ENCODE measurements around the gene SEMA4G. TPM values are rescaled to one million over a fixed set of nuclear protein-coding genes. Genes with fewer than 3 reads are reported as not detected.

Gene SEMA4G
- polyA plus RNA-seq, 1 donor from 2014 or later: not detected

GRCh38 chr10:100978121-100978900 lies 9.0 kb downstream of the SEMA4G start:
- Mint-ChIP-seq H3K27me3 (no peaks in the 10 kb centered on the region), H3K27ac (no peak overlapping the region), H3K9me3 (no peaks in the 10 kb centered on the region)

GRCh38 chr10:100978901-100979195 lies 9.5 kb downstream of the SEMA4G start:
- H3K27ac Mint-ChIP-seq: no peak overlapping the region
- no peaks in the 10 kb centered on the region for H3K27me3 Mint-ChIP-seq
- H3K4me1 Mint-ChIP-seq: peaks cover 0 to 1% (median 0%) of the 10 kb centered on the region in 3 donors
- no peaks in the 10 kb centered on the region for H3K9me3 Mint-ChIP-seq
- no peaks in the 10 kb centered on the region for H3K36me3 Mint-ChIP-seq
- no peak overlapping the region for H3K4me3 Mint-ChIP-seq

More at GRCh38 chr10:100978121-100978900, 9.0 kb downstream of the SEMA4G start:
- Mint-ChIP-seq H3K4me3 (no peak overlapping the region), H3K36me3 (no peaks in the 10 kb centered on the region), H3K4me1 (peaks cover 0 to 1% (median 0%) of the 10 kb centered on the region in 3 donors)

- Mint-ChIP-seq H3K4me3 (no peak overlapping the region), H3K4me1 (peaks cover 0 to 1% (median 0%) of the 10 kb centered on the region in 3 donors), H3K27ac (no peak overlapping the region), H3K27me3 (no peaks in the 10 kb centered on the region), H3K36me3 (no peaks in the 10 kb centered on the region), H3K9me3 (no peaks in the 10 kb centered on the region)
These were observed 10.5 kb downstream of the SEMA4G start for GRCh38 chr10:100979791-100980272.

- H3K27ac Mint-ChIP-seq: no peak overlapping the region
- H3K36me3 Mint-ChIP-seq: no peaks in the 10 kb centered on the region
- no peaks in the 10 kb centered on the region for H3K27me3 Mint-ChIP-seq
- H3K9me3 Mint-ChIP-seq: no peaks in the 10 kb centered on the region
- no peak overlapping the region for H3K4me3 Mint-ChIP-seq
- H3K4me1 Mint-ChIP-seq: peaks cover 0 to 1% (median 0%) of the 10 kb centered on the region in 3 donors
These were observed 11.0 kb downstream of the SEMA4G start for GRCh38 chr10:100980311-100980710.

- Mint-ChIP-seq H3K27me3 (no peaks in the 10 kb centered on the region), H3K36me3 (no peaks in the 10 kb centered on the region), H3K4me3 (no peak overlapping the region), H3K27ac (no peak overlapping the region), H3K9me3 (no peaks in the 10 kb centered on the region), H3K4me1 (peaks cover 0 to 5% (median 2%) of the 10 kb centered on the region in 3 donors)
These were observed 11.4 kb downstream of the SEMA4G start for GRCh38 chr10:100980711-100981110.

GRCh38 chr10:100981178-100981772 lies 12.0 kb downstream of the SEMA4G start:
- peak overlapping the region in 1 of 4 donors; percentile 55 for H3K4me3 Mint-ChIP-seq
- H3K9me3 Mint-ChIP-seq: no peaks in the 10 kb centered on the region
- H3K36me3 Mint-ChIP-seq: no peaks in the 10 kb centered on the region
- H3K27ac Mint-ChIP-seq: no peak overlapping the region
- H3K27me3 Mint-ChIP-seq: no peaks in the 10 kb centered on the region
- H3K4me1 Mint-ChIP-seq: peaks cover 0 to 6% (median 5%) of the 10 kb centered on the region in 3 donors

GRCh38 chr10:100982916-100983830 lies 13.9 kb downstream of the SEMA4G start:
- H3K36me3 Mint-ChIP-seq: peaks cover 2% of the 10 kb centered on the region
- H3K4me1 Mint-ChIP-seq: peaks cover 12 to 20% (median 13%) of the 10 kb centered on the region in 3 donors
- no peaks in the 10 kb centered on the region for H3K27me3 Mint-ChIP-seq
- H3K9me3 Mint-ChIP-seq: no peaks in the 10 kb centered on the region
- no peak overlapping the region for H3K27ac Mint-ChIP-seq
- H3K4me3 Mint-ChIP-seq: peak overlapping the region in 1 of 4 donors; percentile 56

- H3K27ac Mint-ChIP-seq: peak overlapping the region in 1 of 3 donors; percentile 57
- no peaks in the 10 kb centered on the region for H3K9me3 Mint-ChIP-seq
- peaks cover 12 to 20% (median 13%) of the 10 kb centered on the region in 3 donors for H3K4me1 Mint-ChIP-seq
- peaks cover 2% of the 10 kb centered on the region for H3K36me3 Mint-ChIP-seq
- no peaks in the 10 kb centered on the region for H3K27me3 Mint-ChIP-seq
- H3K4me3 Mint-ChIP-seq: peak overlapping the region in 2 of 4 donors; percentile 56 to 70
These were observed 14.8 kb downstream of the SEMA4G start for GRCh38 chr10:100983868-100984671.

- Mint-ChIP-seq H3K4me1 (peaks cover 12 to 25% (median 13%) of the 10 kb centered on the region in 3 donors), H3K27ac (peak overlapping the region in 1 of 3 donors; percentile 57), H3K4me3 (peak overlapping the region in 1 of 4 donors; percentile 2), H3K36me3 (peaks cover 2% of the 10 kb centered on the region), H3K9me3 (no peaks in the 10 kb centered on the region), H3K27me3 (no peaks in the 10 kb centered on the region)
These were observed 15.4 kb downstream of the SEMA4G start for GRCh38 chr10:100984672-100985177.

GRCh38 chr10:100985336-100985735 lies 16.0 kb downstream of the SEMA4G start:
- Mint-ChIP-seq H3K27me3 (no peaks in the 10 kb centered on the region), H3K36me3 (peaks cover 2% of the 10 kb centered on the region), H3K9me3 (no peaks in the 10 kb centered on the region), H3K27ac (no peak overlapping the region), H3K4me3 (peak overlapping the region; percentile 2 to 95 (median 19)), H3K4me1 (peaks cover 13 to 26% (median 13%) of the 10 kb centered on the region in 3 donors)

GRCh38 chr10:100986623-100986951 lies 17.3 kb downstream of the SEMA4G start:
- Mint-ChIP-seq H3K9me3 (no peaks in the 10 kb centered on the region), H3K36me3 (peaks cover 5% of the 10 kb centered on the region), H3K27me3 (no peaks in the 10 kb centered on the region), H3K4me1 (peaks cover 13 to 30% (median 17%) of the 10 kb centered on the region in 3 donors), H3K27ac (peak overlapping the region in 1 of 3 donors; percentile 71), H3K4me3 (peak overlapping the region; percentile 95 to 96 (median 95))

- Mint-ChIP-seq H3K9me3 (no peaks in the 10 kb centered on the region), H3K36me3 (peaks cover 5% of the 10 kb centered on the region), H3K4me1 (peaks cover 11 to 30% (median 17%) of the 10 kb centered on the region in 3 donors), H3K4me3 (peak within 1 kb of the TSS; percentile 95 to 96 (median 95)), H3K27ac (peak within 1 kb of the TSS; percentile 16 to 93 (median 85)), H3K27me3 (no peaks in the 10 kb centered on the region)
These were observed 17.8 kb downstream of the SEMA4G start, which contains the start of the genes MRPL43 and TWNK for GRCh38 chr10:100986952-100987684. MRPL43 (minus strand) TSS chr10:100987497; CDS start chr10:100987443, 54 bp downstream. TWNK (plus strand) TSS chr10:100987543; CDS start chr10:100988211, 668 bp downstream.

- Mint-ChIP-seq H3K4me1 (peaks cover 11 to 30% (median 17%) of the 10 kb centered on the region in 3 donors), H3K4me3 (peak overlapping the region; percentile 95 to 96 (median 95)), H3K9me3 (no peaks in the 10 kb centered on the region), H3K27me3 (no peaks in the 10 kb centered on the region), H3K27ac (peak overlapping the region; percentile 16 to 93 (median 85)), H3K36me3 (peaks cover 5% of the 10 kb centered on the region)
These were observed 18.4 kb downstream of the SEMA4G start for GRCh38 chr10:100987685-100988049.

Measured in IgD-negative memory B cell (primary cell).